ENCODE measurements around the gene RPEL1. TPM values are rescaled to one million over a fixed set of nuclear protein-coding genes. Genes with fewer than 3 reads are reported as not detected.

The RPEL1 gene
- total RNA-seq, 1 experiment from 2014 or later = 0.10 TPM

DNA sequence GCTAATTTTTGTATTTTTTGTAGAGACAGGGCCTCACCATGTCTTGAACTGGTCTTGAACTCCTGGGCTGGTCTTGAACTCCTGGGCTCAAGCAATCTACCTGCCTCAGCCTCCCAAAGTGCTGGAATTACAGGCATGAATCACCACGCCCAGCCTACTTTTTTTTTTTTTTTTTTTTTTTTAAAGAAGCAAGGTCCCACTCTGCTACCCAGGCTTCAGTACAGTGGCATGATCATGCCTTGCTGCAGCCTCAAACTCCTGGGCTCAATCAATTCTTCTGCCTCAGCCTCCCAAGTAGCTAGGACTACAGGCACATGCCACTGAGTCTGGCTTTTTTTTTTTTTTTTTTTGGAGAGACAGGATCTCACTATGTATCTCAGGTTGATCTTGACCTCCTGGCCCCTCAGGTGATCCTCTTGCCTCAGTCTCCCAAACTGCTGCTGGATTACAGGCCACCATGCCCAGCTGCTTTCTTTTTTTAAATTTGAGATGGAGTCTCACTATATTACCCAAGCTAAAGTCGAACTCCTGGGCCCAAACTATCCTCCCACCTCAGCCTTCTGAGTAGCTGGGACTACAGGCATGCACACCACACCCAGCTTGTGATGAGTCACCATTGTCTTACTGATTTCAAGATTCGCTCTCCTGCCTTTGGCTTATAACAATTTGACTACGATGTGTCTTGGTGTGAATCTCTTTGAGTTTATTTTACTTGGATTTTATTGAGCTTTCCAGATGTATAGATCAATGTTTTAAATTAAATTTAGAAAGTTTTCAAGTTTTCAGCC is 9.0 kb downstream of the RPEL1 start (continued):
- TF ChIP-seq, protein P1, sequence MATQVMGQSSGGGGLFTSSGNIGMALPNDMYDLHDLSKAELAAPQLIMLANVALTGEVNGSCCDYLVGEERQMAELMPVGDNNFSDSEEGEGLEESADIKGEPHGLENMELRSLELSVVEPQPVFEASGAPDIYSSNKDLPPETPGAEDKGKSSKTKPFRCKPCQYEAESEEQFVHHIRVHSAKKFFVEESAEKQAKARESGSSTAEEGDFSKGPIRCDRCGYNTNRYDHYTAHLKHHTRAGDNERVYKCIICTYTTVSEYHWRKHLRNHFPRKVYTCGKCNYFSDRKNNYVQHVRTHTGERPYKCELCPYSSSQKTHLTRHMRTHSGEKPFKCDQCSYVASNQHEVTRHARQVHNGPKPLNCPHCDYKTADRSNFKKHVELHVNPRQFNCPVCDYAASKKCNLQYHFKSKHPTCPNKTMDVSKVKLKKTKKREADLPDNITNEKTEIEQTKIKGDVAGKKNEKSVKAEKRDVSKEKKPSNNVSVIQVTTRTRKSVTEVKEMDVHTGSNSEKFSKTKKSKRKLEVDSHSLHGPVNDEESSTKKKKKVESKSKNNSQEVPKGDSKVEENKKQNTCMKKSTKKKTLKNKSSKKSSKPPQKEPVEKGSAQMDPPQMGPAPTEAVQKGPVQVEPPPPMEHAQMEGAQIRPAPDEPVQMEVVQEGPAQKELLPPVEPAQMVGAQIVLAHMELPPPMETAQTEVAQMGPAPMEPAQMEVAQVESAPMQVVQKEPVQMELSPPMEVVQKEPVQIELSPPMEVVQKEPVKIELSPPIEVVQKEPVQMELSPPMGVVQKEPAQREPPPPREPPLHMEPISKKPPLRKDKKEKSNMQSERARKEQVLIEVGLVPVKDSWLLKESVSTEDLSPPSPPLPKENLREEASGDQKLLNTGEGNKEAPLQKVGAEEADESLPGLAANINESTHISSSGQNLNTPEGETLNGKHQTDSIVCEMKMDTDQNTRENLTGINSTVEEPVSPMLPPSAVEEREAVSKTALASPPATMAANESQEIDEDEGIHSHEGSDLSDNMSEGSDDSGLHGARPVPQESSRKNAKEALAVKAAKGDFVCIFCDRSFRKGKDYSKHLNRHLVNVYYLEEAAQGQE (IDR thresholded peaks at IDR 0.05; ENCODE audit: low read depth) = no peak
- TF ChIP-seq RAD21 (IDR thresholded peaks at IDR 0.05; ENCODE audit: low read depth) (no peak; the same call in 1 of the 2 replicates), EGR1 (IDR thresholded peaks at IDR 0.05; ENCODE audit: low read depth) (no peak)

GRCh38 chr10:103256613-103257012 is 10.9 kb downstream of the RPEL1 start:
- BruUV-seq (replicated peaks) = no TSS peak
- peaks cover 0 to 5% of the 10 kb centered on the region in 2 experiments; a peak in 1 of 4 replicates for H3K9me3 ChIP-seq (ENCODE audit: control insufficient read depth in 1 of 2, insufficient read depth in 1 of 2, low read depth in 1 of 2, low read length in 2 of 2)
- POLR2A ChIA-PET = no interaction called here
- peaks cover 16 to 22% of the 10 kb centered on the region in 2 experiments for H3K4me1 ChIP-seq (ENCODE audit: control insufficient read depth in 1 of 2, insufficient read depth in 2 of 2, low read length in 2 of 2)
- CTCF ChIA-PET = interaction anchor here (1.0 kb wide), 1 partner anchor 12 kb away, joined by 4 read pairs; no protein-coding TSS in a partner anchor
- DNase-seq (ENCODE audit: low read depth, low spot score) (no peak), ATAC-seq (no peak)
- H3K36me3 ChIP-seq (ENCODE audit: control insufficient read depth in 1 of 2, insufficient read depth in 2 of 2, low read length in 2 of 2) = no peaks in the 10 kb centered on the region
- H2AFZ ChIP-seq (ENCODE audit: low read depth, low read length, poor library complexity, severe bottlenecking) = no peak overlapping the region
- no peak overlapping the region for H3K9ac ChIP-seq (ENCODE audit: low read length)
- intact Hi-C loops (cut with micrococcal nuclease) = no loop called here
- H4K20me1 ChIP-seq (ENCODE audit: insufficient read depth) = no peaks in the 10 kb centered on the region
- H3K27me3 ChIP-seq (ENCODE audit: insufficient read depth, low read length) = no peaks in the 10 kb centered on the region
- no peak overlapping the region for H3K4me3 ChIP-seq (replicated peaks in 1 of 2; ENCODE audit: low read depth in 1 of 2, low read length in 2 of 2)
- H3K27ac ChIP-seq (ENCODE audit: low read depth, low read length) = no peak overlapping the region
- H3K4me2 ChIP-seq (ENCODE audit: low read length) = no peak overlapping the region
- no peaks in the 10 kb centered on the region for H3K9me2 ChIP-seq (ENCODE audit: insufficient read depth)
- RAD21 ChIA-PET (ENCODE audit: low non-redundant PET in 1 of 2, low total read pairs in 2 of 2, uncharacterized antibody in 2 of 2, unreplicated experiment in 2 of 2) = no interaction called here
- H3K79me2 ChIP-seq (ENCODE audit: insufficient read depth, low read length) = no peaks in the 10 kb centered on the region
- TF ChIP-seq, protein P1 (IDR thresholded peaks at IDR 0.05; ENCODE audit: low read depth) = no peak
- TF ChIP-seq TCF7L2 (IDR thresholded peaks at IDR 0.05; ENCODE audit: borderline replicate concordance, extremely low read depth, insufficient read depth, insufficient read length) (no peak), JUND (IDR thresholded peaks at IDR 0.05) (no peak), SIN3A (IDR thresholded peaks at IDR 0.05; ENCODE audit: low read depth) (no peak), FOSL1 (IDR thresholded peaks at IDR 0.05; ENCODE audit: low read depth) (no peak), POLR2A (IDR thresholded peaks at IDR 0.05; ENCODE audit: borderline replicate concordance, extremely low read depth, insufficient read depth, insufficient read length) (no peak), ELF1 (IDR thresholded peaks at IDR 0.05; ENCODE audit: borderline replicate concordance, low read depth) (no peak), CEBPB (IDR thresholded peaks at IDR 0.05; ENCODE audit: low read depth) (no peak), ZBTB33 (IDR thresholded peaks at IDR 0.05; ENCODE audit: extremely low read depth, insufficient replicate concordance, low read length) (no peak), YY1 (IDR thresholded peaks at IDR 0.05; ENCODE audit: extremely low read depth, insufficient replicate concordance, low read depth, low read length) (no peak), ZNF274 (IDR thresholded peaks at IDR 0.05; ENCODE audit: low read depth, low read length) (no peak), POLR2AphosphoS5 (IDR thresholded peaks at IDR 0.05; ENCODE audit: low read depth, low read length) (no peak)
- TF ChIP-seq, protein P2, sequence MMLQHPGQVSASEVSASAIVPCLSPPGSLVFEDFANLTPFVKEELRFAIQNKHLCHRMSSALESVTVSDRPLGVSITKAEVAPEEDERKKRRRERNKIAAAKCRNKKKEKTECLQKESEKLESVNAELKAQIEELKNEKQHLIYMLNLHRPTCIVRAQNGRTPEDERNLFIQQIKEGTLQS (IDR thresholded peaks at IDR 0.05) = no peak

Measured in HCT116 (cell line).